Endometrial microvascular endothelial cells (primary cell): ENCODE data around the gene IKZF1. TPM values are rescaled to one million over a fixed set of nuclear protein-coding genes. Genes with fewer than 3 reads are reported as not detected.

Experiments used
- in situ Hi-C: cut with HindIII; loops from 2 replicates; pipeline ENCODE4 v1.10.0; 2017; ENCODE audit warnings: low sequenced_read_pairs, low pct_unique_long_range_greater_than_20kb; ENCODE audit errors: inconsistent ontology term
- total RNA-seq: library from RNA; depleted of rRNA; stranded (reverse); fragments of >200 nt; gene quantifications from one replicate; pipeline ENCODE4 v1.2.3, GENCODE V29; 2015; ENCODE audit errors: inconsistent ontology term

IKZF1 gene
- total RNA-seq, 1 donor from 2014 or later: not detected

DNA sequence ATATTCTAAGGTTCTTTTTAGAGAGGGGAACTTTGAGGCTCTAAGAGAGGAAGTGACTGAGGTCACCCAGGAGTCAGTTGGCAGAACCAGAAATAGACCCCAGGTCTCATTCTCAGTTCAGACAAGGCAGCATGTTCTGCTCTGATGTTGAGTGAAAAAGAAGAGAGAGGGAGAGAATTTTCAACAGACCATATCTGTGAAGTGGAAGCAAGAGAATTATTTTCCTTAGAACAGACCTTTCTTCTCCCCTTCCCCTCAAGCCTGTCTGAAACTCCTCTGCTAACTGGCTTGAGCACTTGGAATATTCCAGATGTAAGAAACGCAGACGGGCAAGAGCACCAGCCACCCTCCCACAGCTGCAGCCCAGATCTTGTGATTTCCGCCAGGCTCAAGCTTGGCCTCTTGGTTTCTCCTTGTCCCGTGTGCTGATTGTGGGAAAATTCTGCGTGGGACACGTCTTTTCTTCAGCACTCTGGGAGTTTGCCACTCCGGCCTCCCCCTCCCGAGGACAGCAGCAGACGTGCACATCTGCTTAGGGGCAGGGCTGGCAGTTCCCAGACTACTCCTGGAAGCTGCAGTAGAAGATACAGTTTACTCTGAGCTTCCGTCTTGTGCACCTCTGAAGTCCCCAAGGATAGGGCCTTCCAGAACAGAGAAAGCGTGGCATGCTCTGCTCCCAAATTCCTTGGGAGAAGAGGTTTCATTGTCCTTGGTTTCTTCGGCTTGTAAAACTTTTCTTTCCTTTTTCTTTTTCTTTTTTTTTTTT, 22.7 kb upstream of the IKZF1 start:
- in situ Hi-C loops: no loop called here

DNA sequence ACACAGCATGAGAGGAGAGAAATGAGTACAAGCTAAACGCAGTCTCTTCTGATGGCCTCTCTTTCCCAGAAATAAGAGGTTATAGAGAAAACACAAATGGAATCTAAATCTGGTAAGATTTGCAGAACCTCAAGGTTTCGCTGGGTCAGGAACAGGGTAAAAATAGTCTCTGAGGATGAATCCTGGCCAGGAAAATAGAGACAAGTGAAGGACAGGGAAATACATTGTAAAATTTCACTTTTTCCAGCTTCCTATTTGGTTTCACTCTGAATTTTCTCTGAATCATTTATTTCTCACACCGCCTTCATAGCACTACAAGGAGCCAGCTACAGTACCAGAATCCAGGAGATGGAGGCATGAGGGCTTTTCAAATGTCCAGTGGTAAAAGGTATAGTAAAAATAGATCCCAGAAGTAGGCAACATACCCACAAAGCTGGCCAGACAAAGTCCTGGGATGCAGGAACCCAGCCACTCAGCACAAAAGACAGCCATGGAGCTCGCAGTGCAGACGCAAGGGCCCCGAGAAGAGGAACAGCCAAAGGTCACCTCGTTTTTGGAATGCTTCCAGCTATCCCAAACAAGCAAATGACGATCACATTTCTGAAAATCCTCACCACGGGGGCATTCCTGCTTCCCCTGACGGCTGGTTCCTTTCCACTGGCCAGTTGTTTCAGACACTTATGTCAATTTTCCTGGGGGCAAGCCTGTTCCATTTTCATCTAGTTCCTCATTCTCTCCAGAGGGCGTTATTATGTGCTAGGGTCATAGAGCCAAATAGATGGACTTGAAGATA, 21.5 kb upstream of the IKZF1 start:
- in situ Hi-C loops: no loop called here

GRCh38 chr7:50283731-50284130, 20.8 kb upstream of the IKZF1 start:
- in situ Hi-C loops: no loop called here

- in situ Hi-C loops: no loop called here
Measured at GRCh38 chr7:50284296-50284695, 20.2 kb upstream of the IKZF1 start.

GRCh38 chr7:50285269-50285668, 19.2 kb upstream of the IKZF1 start:
- in situ Hi-C loops: no loop called here

- in situ Hi-C loops: no loop called here
Measured at GRCh38 chr7:50287129-50287528, 17.4 kb upstream of the IKZF1 start.

- in situ Hi-C loops: no loop called here
Measured at GRCh38 chr7:50292165-50292757, 12.3 kb upstream of the IKZF1 start.

DNA sequence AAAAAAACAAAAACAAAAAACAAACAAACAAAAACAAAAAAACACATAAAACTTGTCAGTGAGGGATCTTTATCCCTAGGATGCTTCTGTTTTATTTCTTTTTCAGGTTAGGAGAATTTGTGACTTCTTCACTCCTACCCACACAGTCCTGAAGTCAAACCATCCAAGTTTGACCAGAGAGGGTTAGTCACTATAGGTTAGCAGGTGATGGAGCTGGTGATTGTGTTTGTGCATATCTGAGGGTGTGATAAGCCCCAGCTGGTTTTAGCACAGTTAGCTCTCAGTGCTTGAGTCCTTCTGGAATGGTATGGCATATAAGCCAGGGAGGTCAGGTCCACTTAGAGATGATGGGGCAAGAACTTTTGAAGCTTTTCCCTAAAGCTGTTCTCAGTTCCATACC, 11.8 kb upstream of the IKZF1 start:
- in situ Hi-C loops: no loop called here

DNA sequence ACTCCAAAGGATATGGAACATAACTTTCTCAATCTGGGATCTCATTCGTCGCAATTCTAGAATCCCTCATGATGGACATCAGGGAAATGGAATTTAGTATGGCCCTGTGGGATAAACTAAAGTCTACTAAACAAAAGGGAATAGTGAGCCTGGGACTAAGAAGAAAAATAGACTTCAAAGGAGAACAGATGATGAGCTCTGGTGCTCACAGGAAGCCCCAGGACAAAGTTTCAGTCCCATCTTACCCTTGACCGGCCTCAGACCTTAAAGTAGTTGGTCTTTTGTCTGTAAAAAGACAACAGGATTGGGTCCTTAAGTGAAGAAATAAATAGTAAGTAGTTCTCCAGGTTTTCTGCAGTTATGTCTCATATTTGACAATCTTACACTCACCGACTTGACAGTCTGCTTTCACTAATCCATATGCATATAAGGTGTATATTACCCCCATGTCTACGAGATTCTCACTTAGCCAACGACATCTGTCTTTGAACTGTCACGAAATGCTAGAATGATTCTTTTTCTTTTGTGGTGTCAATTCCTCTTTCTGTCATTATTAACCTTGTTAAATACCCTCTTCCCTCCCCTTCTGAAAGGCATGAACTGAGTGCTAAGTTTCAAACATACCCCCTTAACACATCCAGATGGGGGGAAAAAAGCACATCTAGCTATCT, 10.9 kb upstream of the IKZF1 start:
- in situ Hi-C loops: no loop called here

- in situ Hi-C loops: no loop called here
Measured at GRCh38 chr7:50295133-50295532, 9.4 kb upstream of the IKZF1 start.

GRCh38 chr7:50296799-50297198, 7.7 kb upstream of the IKZF1 start:
- in situ Hi-C loops: no loop called here

GRCh38 chr7:50298811-50299562, 5.5 kb upstream of the IKZF1 start:
- in situ Hi-C loops: no loop called here

- in situ Hi-C loops: no loop called here
Measured at GRCh38 chr7:50300336-50300735, 4.2 kb upstream of the IKZF1 start.

GRCh38 chr7:50302486-50303334, 1.8 kb upstream of the IKZF1 start:
- in situ Hi-C loops: no loop called here

DNA sequence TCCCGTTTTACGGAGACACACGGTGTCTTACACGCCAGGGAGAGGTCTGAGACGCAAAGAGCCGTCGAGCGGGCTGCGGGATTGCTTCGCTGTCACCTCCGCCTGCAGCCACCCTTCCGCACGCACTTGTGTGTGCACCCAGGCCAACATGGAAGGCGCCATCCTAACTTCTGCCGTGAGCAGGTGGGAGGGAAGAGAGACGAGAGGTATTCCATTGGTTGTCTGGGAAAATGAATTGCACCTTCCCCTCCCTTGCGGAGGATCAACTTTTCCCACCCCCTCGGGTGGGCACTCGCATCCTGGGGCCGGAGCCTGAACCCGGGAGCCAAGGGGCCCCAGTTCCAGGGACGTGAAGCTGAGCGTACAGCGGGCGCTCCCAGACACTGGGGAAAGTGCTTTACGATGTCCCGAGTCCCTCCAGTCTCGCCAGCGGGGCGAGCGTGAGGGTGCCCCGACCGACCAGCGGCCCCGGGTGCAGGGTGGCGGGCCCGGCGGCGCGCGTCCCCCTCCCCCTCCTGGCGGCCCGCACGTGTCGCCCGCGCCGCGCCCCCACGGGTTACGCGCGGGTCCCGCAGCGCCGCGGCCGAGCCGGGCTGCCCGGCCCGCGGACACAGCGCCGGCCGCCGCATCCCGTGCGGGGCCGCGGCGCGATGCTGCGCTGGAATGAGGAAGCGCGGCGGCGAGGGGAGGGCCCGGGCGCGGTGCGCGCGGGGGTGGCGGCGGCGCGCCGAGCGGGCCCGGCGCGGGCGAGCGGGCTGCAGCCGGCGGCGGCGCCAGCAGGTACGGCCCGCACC, 984 bp upstream of the IKZF1 start:
- in situ Hi-C loops: no loop called here

DNA sequence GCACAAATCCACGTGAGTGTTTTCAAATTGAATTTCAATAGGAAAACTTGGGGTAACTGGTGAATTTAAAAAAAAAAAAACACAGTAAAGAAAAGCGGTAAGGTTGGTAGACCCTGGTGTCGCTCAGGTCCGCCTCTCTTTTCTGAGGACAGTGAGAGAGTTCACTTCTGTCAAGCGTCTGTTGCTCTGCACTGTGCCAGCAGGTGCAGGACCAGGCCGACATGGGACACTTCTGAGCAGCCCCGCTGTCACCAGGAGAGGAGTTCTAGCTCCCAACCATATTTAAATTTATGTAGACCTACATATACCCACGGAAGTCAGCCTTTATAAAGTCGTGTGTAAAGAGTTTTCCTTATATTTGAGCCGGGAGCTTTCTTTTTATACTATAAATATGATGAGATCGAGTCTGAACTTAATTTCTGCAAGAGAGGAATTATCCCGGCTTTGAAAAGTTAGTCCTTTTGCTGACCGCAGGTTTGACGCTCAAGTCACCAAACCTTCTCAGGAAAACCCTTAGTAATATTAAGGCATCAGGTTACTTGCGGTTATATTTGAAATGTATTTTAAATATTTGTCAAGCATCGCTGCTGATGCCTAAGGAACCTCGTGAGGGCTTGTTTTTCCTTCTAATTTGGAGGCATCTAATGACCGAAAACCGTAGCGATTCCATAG, 531 bp downstream of the IKZF1 start:
- in situ Hi-C loops: no loop called here
